Measurements from ENCODE around the gene GPRIN2. TPM values are rescaled to one million over a fixed set of nuclear protein-coding genes. Genes with fewer than 3 reads are reported as not detected.
"Not testable (repeated sequence)": the region's sequence is repeated elsewhere in the genome, so short reads cannot be mapped to it uniquely, and the experiment has no call there.

GPRIN2 gene
- total RNA-seq, 1 experiment from 2014 or later = 12.8 TPM

- H3K36me3 Mint-ChIP-seq (ENCODE audit: insufficient read depth, unreplicated experiment); H3K4me1 Mint-ChIP-seq (ENCODE audit: low read depth, unreplicated experiment); BruUV-seq (replicated peaks); intact Hi-C loops (cut with micrococcal nuclease; ENCODE audit: unreplicated experiment); H3K4me3 Mint-ChIP-seq (ENCODE audit: low read depth, unreplicated experiment); DNase-seq; H3K9me3 Mint-ChIP-seq (ENCODE audit: low read depth, unreplicated experiment); H3K27me3 Mint-ChIP-seq (ENCODE audit: unreplicated experiment); H3K27ac Mint-ChIP-seq (ENCODE audit: unreplicated experiment); CTCF ChIA-PET: not testable (repeated sequence)
These were observed 16.9 kb upstream of the GPRIN2 start for GRCh38 chr10:46573314-46573713.

- intact Hi-C loops (cut with micrococcal nuclease; ENCODE audit: unreplicated experiment); BruUV-seq (replicated peaks); H3K4me1 Mint-ChIP-seq (ENCODE audit: low read depth, unreplicated experiment); CTCF ChIA-PET; H3K4me3 Mint-ChIP-seq (ENCODE audit: low read depth, unreplicated experiment); H3K27ac Mint-ChIP-seq (ENCODE audit: unreplicated experiment); H3K9me3 Mint-ChIP-seq (ENCODE audit: low read depth, unreplicated experiment); DNase-seq; H3K27me3 Mint-ChIP-seq (ENCODE audit: unreplicated experiment); H3K36me3 Mint-ChIP-seq (ENCODE audit: insufficient read depth, unreplicated experiment): not testable (repeated sequence)
These were observed 16.3 kb upstream of the GPRIN2 start for GRCh38 chr10:46572765-46573164.

- intact Hi-C loops (cut with micrococcal nuclease; ENCODE audit: unreplicated experiment); H3K27ac Mint-ChIP-seq (ENCODE audit: unreplicated experiment); H3K4me3 Mint-ChIP-seq (ENCODE audit: low read depth, unreplicated experiment); CTCF ChIA-PET; H3K27me3 Mint-ChIP-seq (ENCODE audit: unreplicated experiment); H3K4me1 Mint-ChIP-seq (ENCODE audit: low read depth, unreplicated experiment); DNase-seq; H3K36me3 Mint-ChIP-seq (ENCODE audit: insufficient read depth, unreplicated experiment); BruUV-seq (replicated peaks); H3K9me3 Mint-ChIP-seq (ENCODE audit: low read depth, unreplicated experiment): not testable (repeated sequence)
These were observed 14.2 kb upstream of the GPRIN2 start for GRCh38 chr10:46570655-46571054.

GRCh38 chr10:46567151-46567550 lies 10.7 kb upstream of the GPRIN2 start:
- H3K4me3 Mint-ChIP-seq (ENCODE audit: low read depth, unreplicated experiment); DNase-seq; H3K4me1 Mint-ChIP-seq (ENCODE audit: low read depth, unreplicated experiment); intact Hi-C loops (cut with micrococcal nuclease; ENCODE audit: unreplicated experiment); BruUV-seq (replicated peaks); H3K9me3 Mint-ChIP-seq (ENCODE audit: low read depth, unreplicated experiment); H3K27me3 Mint-ChIP-seq (ENCODE audit: unreplicated experiment); H3K27ac Mint-ChIP-seq (ENCODE audit: unreplicated experiment); H3K36me3 Mint-ChIP-seq (ENCODE audit: insufficient read depth, unreplicated experiment); CTCF ChIA-PET: not testable (repeated sequence)

GRCh38 chr10:46565591-46566332 lies 9.3 kb upstream of the GPRIN2 start:
- H3K4me1 Mint-ChIP-seq (ENCODE audit: low read depth, unreplicated experiment); H3K9me3 Mint-ChIP-seq (ENCODE audit: low read depth, unreplicated experiment); H3K27ac Mint-ChIP-seq (ENCODE audit: unreplicated experiment); H3K36me3 Mint-ChIP-seq (ENCODE audit: insufficient read depth, unreplicated experiment); H3K27me3 Mint-ChIP-seq (ENCODE audit: unreplicated experiment); H3K4me3 Mint-ChIP-seq (ENCODE audit: low read depth, unreplicated experiment); BruUV-seq (replicated peaks); intact Hi-C loops (cut with micrococcal nuclease; ENCODE audit: unreplicated experiment): not testable (repeated sequence)
- peak; percentile 90 for TF ChIP-seq CTCF (IDR thresholded peaks at IDR 0.05; ENCODE audit: unreplicated experiment)
- DNase-seq = peak; percentile 85
- CTCF ChIA-PET = interaction anchor here (0.7 kb wide), 2 partner anchors 337 to 338 kb away, joined by 7 read pairs; no protein-coding TSS in a partner anchor

GRCh38 chr10:46560952-46561351 lies 4.5 kb upstream of the GPRIN2 start:
- intact Hi-C loops (cut with micrococcal nuclease; ENCODE audit: unreplicated experiment) = no loop called here
- H3K4me1 Mint-ChIP-seq (ENCODE audit: low read depth, unreplicated experiment) = no peaks in the 10 kb centered on the region
- H3K27me3 Mint-ChIP-seq (ENCODE audit: unreplicated experiment) = no peaks in the 10 kb centered on the region
- CTCF ChIA-PET = interaction anchor here (1.1 kb wide), 1 partner anchor 12 kb away, joined by 6 read pairs; no protein-coding TSS in a partner anchor
- TF ChIP-seq CTCF (IDR thresholded peaks at IDR 0.05; ENCODE audit: unreplicated experiment) = no peak
- no peak for DNase-seq
- H3K9me3 Mint-ChIP-seq (ENCODE audit: low read depth, unreplicated experiment) = no peaks in the 10 kb centered on the region
- BruUV-seq (replicated peaks) = no TSS peak
- no peak overlapping the region for H3K4me3 Mint-ChIP-seq (ENCODE audit: low read depth, unreplicated experiment)
- peaks cover 14% of the 10 kb centered on the region for H3K36me3 Mint-ChIP-seq (ENCODE audit: insufficient read depth, unreplicated experiment)
- H3K27ac Mint-ChIP-seq (ENCODE audit: unreplicated experiment) = no peak overlapping the region

Data from Calu3 (cell line).